OCI-LY3 (cell line): Measurements from ENCODE around the gene SORL1.

ENCODE experiments used
- H2AFZ ChIP-seq: fragments of 200-600, 300-600 bp; shearing (Covaris generic); 2 replicates; pipeline ENCODE4 v1.6.0; 2014; ENCODE audit warnings: antibody characterized with exemption, low read depth, low read length
- H3K27ac ChIP-seq: fragments of 200-600, 300-600 bp; sonication (generic); 2 replicates; pipeline ENCODE4 v1.5.1; 2014; ENCODE audit warnings: mild to moderate bottlenecking, low read length, moderate library complexity, mixed read lengths
- H3K27me3 ChIP-seq: fragments of 200-600, 300-600 bp; sonication (generic); 2 replicates; pipeline ENCODE4 v1.6.1; 2014; ENCODE audit warnings: low read depth, low read length, mixed read lengths
- H3K36me3 ChIP-seq: fragments of 200-600, 300-600 bp; sonication (generic); replicated peaks from 2 replicates; pipeline ENCODE3; 2014; ENCODE audit warnings: low read depth, low read length, mixed read lengths
- H3K4me1 ChIP-seq: fragments of 300-600, 200-600 bp; sonication (generic); 2 replicates; pipeline ENCODE4 v1.6.1; 2014; ENCODE audit warnings: low read length, mixed read lengths
- H3K4me2 ChIP-seq: fragments of 200-600, 300-600 bp; sonication (generic); 2 replicates; pipeline ENCODE4 v1.6.1; 2014; ENCODE audit warnings: low read length, mixed read lengths
- H3K4me3 ChIP-seq: fragments of 300-600, 200-600 bp; sonication (generic); 2 replicates; pipeline ENCODE4 v1.5.1; 2014; ENCODE audit warnings: antibody characterized with exemption, mild to moderate bottlenecking, low read length, moderate library complexity
- H3K79me2 ChIP-seq: fragments of 300-600, 200-600 bp; shearing (Covaris generic); 2 replicates; pipeline ENCODE4 v1.6.1; 2014; ENCODE audit warnings: mild to moderate bottlenecking, low read length, mixed read lengths
- H3K9ac ChIP-seq: fragments of 300-600, 200-600 bp; shearing (Covaris generic); 2 replicates; pipeline ENCODE4 v1.6.0; 2014; ENCODE audit warnings: mild to moderate bottlenecking, low read length, moderate library complexity
- H3K9me3 ChIP-seq: fragments of 200-600, 300-600 bp; shearing (Covaris generic); 2 replicates; pipeline ENCODE4 v1.6.1; 2014; ENCODE audit warnings: low read length, mixed read lengths; ENCODE audit not compliant: insufficient read depth
- H4K20me1 ChIP-seq: fragments of 200-600, 300-600 bp; sonication (generic); 2 replicates; pipeline ENCODE4 v1.6.1; 2016; ENCODE audit warnings: low read length, mixed read lengths; ENCODE audit not compliant: insufficient read depth
- EZH2phosphoT487 ChIP-seq: fragments of 200-600 bp; shearing (Covaris generic); IDR thresholded peaks from 2 replicates; pipeline ENCODE4 v1.6.1; 2018; ENCODE audit warnings: antibody characterized with exemption, mixed run types, low read depth
- TF ChIP-seq, protein P1 (sequence below): fragments of 200-600, 300-600 bp; sonication (generic); IDR thresholded peaks from 2 replicates; pipeline ENCODE4 v1.5.1; 2014; ENCODE audit warnings: antibody characterized with exemption, low read length, low read depth

Gene SORL1

DNA sequence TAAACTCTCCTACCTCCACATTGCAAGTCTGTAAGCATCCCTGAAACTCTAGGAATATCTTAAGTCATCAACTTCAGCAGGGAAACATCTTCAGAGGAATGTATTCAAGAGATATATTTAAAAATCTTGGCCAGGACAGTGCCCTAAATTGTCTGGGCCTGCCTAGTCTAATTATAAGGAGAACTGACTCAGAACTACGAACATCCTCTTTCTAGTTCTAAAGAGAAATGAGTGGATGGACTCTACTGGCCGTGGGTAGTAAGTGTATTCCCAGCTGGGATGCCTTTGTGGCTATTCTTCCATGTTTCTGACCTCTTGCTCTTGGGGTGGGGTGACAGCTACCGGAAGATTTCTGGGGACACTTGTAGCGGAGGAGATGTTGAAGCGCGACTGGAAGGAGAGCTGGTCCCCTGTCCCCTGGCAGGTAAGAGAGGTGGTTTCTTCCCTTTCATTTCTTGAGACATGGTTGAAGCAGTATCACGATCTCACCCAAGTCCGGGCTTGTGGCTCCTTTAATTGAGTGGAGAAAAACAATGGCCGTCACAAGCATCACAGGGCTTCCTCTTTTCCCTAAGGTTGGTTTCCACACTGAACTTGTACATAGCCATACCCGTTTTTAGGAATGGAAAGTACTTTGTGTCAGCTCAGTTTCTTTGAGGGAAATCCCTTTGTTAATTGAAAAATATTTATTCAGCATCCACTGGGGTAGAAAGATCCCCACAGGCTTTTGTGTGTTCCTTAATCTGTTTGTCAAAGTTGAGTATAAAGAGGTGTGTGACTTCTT is 98.3 kb downstream of the SORL1 start:
- Histone ChIP-seq H3K79me2 (peaks cover 16% of the 10 kb centered on the region), H3K9me3 (no peaks in the 10 kb centered on the region), H3K4me3 (no peak overlapping the region), H4K20me1 (0 out of 2 replicates have a peak, but pooled peaks cover 6% of the 10 kb centered on the region), H3K4me2 (no peak overlapping the region), H3K36me3 (peaks cover 84% of the 10 kb centered on the region), H3K27me3 (no peaks in the 10 kb centered on the region), H2AFZ (no peak overlapping the region), H3K4me1 (peaks cover 15% of the 10 kb centered on the region), H3K9ac (no peak overlapping the region), H3K27ac (peak overlapping the region; percentile 9; the same call in 1 of the 2 replicates)
- no peak for TF ChIP-seq EZH2phosphoT487
- TF ChIP-seq, protein P1, sequence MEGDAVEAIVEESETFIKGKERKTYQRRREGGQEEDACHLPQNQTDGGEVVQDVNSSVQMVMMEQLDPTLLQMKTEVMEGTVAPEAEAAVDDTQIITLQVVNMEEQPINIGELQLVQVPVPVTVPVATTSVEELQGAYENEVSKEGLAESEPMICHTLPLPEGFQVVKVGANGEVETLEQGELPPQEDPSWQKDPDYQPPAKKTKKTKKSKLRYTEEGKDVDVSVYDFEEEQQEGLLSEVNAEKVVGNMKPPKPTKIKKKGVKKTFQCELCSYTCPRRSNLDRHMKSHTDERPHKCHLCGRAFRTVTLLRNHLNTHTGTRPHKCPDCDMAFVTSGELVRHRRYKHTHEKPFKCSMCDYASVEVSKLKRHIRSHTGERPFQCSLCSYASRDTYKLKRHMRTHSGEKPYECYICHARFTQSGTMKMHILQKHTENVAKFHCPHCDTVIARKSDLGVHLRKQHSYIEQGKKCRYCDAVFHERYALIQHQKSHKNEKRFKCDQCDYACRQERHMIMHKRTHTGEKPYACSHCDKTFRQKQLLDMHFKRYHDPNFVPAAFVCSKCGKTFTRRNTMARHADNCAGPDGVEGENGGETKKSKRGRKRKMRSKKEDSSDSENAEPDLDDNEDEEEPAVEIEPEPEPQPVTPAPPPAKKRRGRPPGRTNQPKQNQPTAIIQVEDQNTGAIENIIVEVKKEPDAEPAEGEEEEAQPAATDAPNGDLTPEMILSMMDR, result no peak

DNA sequence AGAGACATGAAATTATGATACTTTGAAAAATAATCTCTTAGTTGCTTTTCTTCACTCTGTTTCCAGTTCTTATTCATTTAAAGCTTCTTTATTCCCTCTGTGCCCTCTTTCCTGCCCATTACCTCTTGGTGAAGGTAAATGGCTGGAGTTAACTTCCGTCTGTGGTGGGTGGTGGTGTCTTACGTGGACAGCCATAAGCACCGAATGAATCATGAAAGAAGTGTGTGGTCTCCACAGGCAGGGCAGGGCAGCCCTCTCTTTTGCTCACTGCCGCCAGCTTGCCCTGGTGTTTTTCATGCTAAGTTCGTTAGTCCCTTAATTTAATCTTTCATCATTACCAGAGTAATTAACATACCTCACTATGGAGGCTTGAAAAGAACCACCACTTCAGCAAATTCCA is 99.3 kb downstream of the SORL1 start:
- H3K36me3 ChIP-seq, result peaks cover 84% of the 10 kb centered on the region
- no peak for TF ChIP-seq EZH2phosphoT487
- TF ChIP-seq, protein P1, result no peak
- no peaks in the 10 kb centered on the region for H4K20me1 ChIP-seq
- no peaks in the 10 kb centered on the region for H3K27me3 ChIP-seq
- H3K4me1 ChIP-seq, result peaks cover 11% of the 10 kb centered on the region
- peaks cover 10% of the 10 kb centered on the region for H3K79me2 ChIP-seq
- H2AFZ ChIP-seq, result no peak overlapping the region
- H3K4me3 ChIP-seq, result no peak overlapping the region
- no peaks in the 10 kb centered on the region for H3K9me3 ChIP-seq
- no peak overlapping the region for H3K27ac ChIP-seq
- H3K9ac ChIP-seq, result no peak overlapping the region
- no peak overlapping the region for H3K4me2 ChIP-seq

DNA sequence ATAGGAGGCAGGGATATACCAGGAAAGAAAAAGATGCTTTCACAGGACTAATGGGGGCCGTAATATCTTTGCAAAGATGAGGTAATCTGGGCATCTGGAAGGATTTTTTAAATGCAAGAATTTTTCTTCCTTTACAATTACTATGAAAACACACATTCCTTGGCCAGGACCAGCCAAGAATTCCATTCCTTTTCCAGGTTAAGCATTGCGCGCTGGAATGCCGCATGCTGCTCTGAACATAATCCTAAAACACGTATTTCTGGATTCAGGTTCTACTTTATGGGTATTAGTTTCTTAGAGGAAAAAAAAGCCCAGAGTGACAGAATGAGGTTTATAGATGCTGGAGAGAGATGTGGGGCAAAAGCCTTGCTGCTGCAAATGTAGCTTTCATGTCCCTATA is 100.0 kb downstream of the SORL1 start:
- Histone ChIP-seq H3K4me1 (peaks cover 18% of the 10 kb centered on the region), H4K20me1 (no peaks in the 10 kb centered on the region), H2AFZ (no peak overlapping the region), H3K79me2 (peaks cover 5% of the 10 kb centered on the region), H3K27me3 (no peaks in the 10 kb centered on the region), H3K27ac (no peak overlapping the region), H3K36me3 (peaks cover 84% of the 10 kb centered on the region), H3K4me3 (no peak overlapping the region), H3K4me2 (no peak overlapping the region), H3K9ac (no peak overlapping the region), H3K9me3 (no peaks in the 10 kb centered on the region)
- TF ChIP-seq, protein P1, result no peak
- no peak for TF ChIP-seq EZH2phosphoT487

DNA sequence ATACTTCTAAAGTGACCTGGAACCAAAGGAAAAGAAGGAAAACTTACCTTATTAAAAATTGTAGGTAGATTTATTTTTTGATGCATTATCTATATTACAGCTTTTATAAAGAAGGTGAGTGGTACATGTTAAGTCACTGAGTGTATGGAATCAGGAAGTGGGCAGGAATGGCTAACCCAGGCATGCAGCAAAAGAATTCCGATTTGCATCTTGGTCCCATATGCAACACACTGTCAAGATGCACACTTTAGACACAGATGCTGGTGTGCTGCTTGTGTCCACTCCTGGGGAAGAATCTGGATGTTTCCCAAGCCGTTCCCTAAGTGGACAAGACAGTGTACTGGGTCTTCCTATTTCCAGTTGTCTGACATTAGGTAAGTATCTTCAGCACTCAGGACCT is 100.5 kb downstream of the SORL1 start:
- H3K79me2 ChIP-seq, result peaks cover 2% of the 10 kb centered on the region
- H2AFZ ChIP-seq, result no peak overlapping the region
- H3K9ac ChIP-seq, result no peak overlapping the region
- no peak overlapping the region for H3K4me3 ChIP-seq
- peaks cover 85% of the 10 kb centered on the region for H3K36me3 ChIP-seq
- TF ChIP-seq EZH2phosphoT487, result no peak
- TF ChIP-seq, protein P1, result no peak
- H4K20me1 ChIP-seq, result no peaks in the 10 kb centered on the region
- no peak overlapping the region for H3K27ac ChIP-seq
- H3K4me1 ChIP-seq, result peaks cover 23% of the 10 kb centered on the region
- H3K4me2 ChIP-seq, result no peak overlapping the region
- no peaks in the 10 kb centered on the region for H3K27me3 ChIP-seq
- no peaks in the 10 kb centered on the region for H3K9me3 ChIP-seq
